ENCODE data around the gene MPZL2. TPM values are rescaled to one million over a fixed set of nuclear protein-coding genes. Genes with fewer than 3 reads are reported as not detected.
A peak's percentile ranks its signal among the peaks of the same experiment; 100 is the strongest.

The MPZL2 gene
- total RNA-seq, 1 donor from 2014 or later = 14.6 TPM

GRCh38 chr11:118281284-118281683 lies 17.2 kb upstream of the MPZL2 start:
- Mint-ChIP-seq H3K4me1 (ENCODE audit: low read depth) (peaks cover 50% of the 10 kb centered on the region), H3K27ac (peak overlapping the region; percentile 69), H3K4me3 (ENCODE audit: low read depth) (no peak overlapping the region), H3K27me3 (ENCODE audit: low read depth) (no peaks in the 10 kb centered on the region), H3K36me3 (ENCODE audit: low read depth) (no peaks in the 10 kb centered on the region), H3K9me3 (no peaks in the 10 kb centered on the region)
- intact Hi-C loops (cut with micrococcal nuclease) = loop anchor here (5.0 kb wide), 1 partner anchor 39 kb away; no protein-coding TSS in a partner anchor
- no peak for DNase-seq (ENCODE audit: low spot score)

- Mint-ChIP-seq H3K4me1 (ENCODE audit: low read depth) (peaks cover 44% of the 10 kb centered on the region), H3K36me3 (ENCODE audit: low read depth) (no peaks in the 10 kb centered on the region), H3K27ac (peak overlapping the region; percentile 20)
These were observed 13.2 kb upstream of the MPZL2 start for GRCh38 chr11:118277312-118277711.

GRCh38 chr11:118276422-118276821 lies 12.3 kb upstream of the MPZL2 start:
- Mint-ChIP-seq H3K4me3 (ENCODE audit: low read depth) (no peak overlapping the region), H3K27me3 (ENCODE audit: low read depth) (peaks cover 2% of the 10 kb centered on the region), H3K36me3 (ENCODE audit: low read depth) (no peaks in the 10 kb centered on the region), H3K4me1 (ENCODE audit: low read depth) (peaks cover 41% of the 10 kb centered on the region), H3K9me3 (no peaks in the 10 kb centered on the region), H3K27ac (peak overlapping the region; percentile 5)
- no peak for DNase-seq (ENCODE audit: low spot score)
- intact Hi-C loops (cut with micrococcal nuclease) = no loop called here

More at GRCh38 chr11:118277312-118277711, 13.2 kb upstream of the MPZL2 start:
- DNase-seq (ENCODE audit: low spot score) = no peak
- no peaks in the 10 kb centered on the region for H3K9me3 Mint-ChIP-seq
- H3K27me3 Mint-ChIP-seq (ENCODE audit: low read depth) = peaks cover 2% of the 10 kb centered on the region
- intact Hi-C loops (cut with micrococcal nuclease) = no loop called here
- no peak overlapping the region for H3K4me3 Mint-ChIP-seq (ENCODE audit: low read depth)

GRCh38 chr11:118275176-118275575 lies 11.1 kb upstream of the MPZL2 start:
- intact Hi-C loops (cut with micrococcal nuclease) = no loop called here
- no peak overlapping the region for H3K4me3 Mint-ChIP-seq (ENCODE audit: low read depth)
- no peak for DNase-seq (ENCODE audit: low spot score)
- H3K9me3 Mint-ChIP-seq = no peaks in the 10 kb centered on the region
- H3K36me3 Mint-ChIP-seq (ENCODE audit: low read depth) = no peaks in the 10 kb centered on the region
- H3K27ac Mint-ChIP-seq = peak overlapping the region; percentile 3
- H3K4me1 Mint-ChIP-seq (ENCODE audit: low read depth) = peaks cover 36% of the 10 kb centered on the region
- H3K27me3 Mint-ChIP-seq (ENCODE audit: low read depth) = peaks cover 2% of the 10 kb centered on the region

- intact Hi-C loops (cut with micrococcal nuclease) = no loop called here
- Mint-ChIP-seq H3K27ac (no peak overlapping the region), H3K4me3 (ENCODE audit: low read depth) (no peak overlapping the region), H3K4me1 (ENCODE audit: low read depth) (peaks cover 35% of the 10 kb centered on the region), H3K9me3 (no peaks in the 10 kb centered on the region), H3K36me3 (ENCODE audit: low read depth) (no peaks in the 10 kb centered on the region), H3K27me3 (ENCODE audit: low read depth) (peaks cover 2% of the 10 kb centered on the region)
- no peak for DNase-seq (ENCODE audit: low spot score)
These were observed 10.1 kb upstream of the MPZL2 start for GRCh38 chr11:118274186-118274585.

GRCh38 chr11:118272001-118272400 lies 7.9 kb upstream of the MPZL2 start:
- Mint-ChIP-seq H3K4me3 (ENCODE audit: low read depth) (no peak overlapping the region), H3K36me3 (ENCODE audit: low read depth) (no peaks in the 10 kb centered on the region), H3K27ac (no peak overlapping the region), H3K9me3 (no peaks in the 10 kb centered on the region), H3K27me3 (ENCODE audit: low read depth) (peaks cover 2% of the 10 kb centered on the region), H3K4me1 (ENCODE audit: low read depth) (peaks cover 25% of the 10 kb centered on the region)
- DNase-seq (ENCODE audit: low spot score) = no peak
- intact Hi-C loops (cut with micrococcal nuclease) = no loop called here

GRCh38 chr11:118267486-118267885 lies 3.4 kb upstream of the MPZL2 start:
- peaks cover 7% of the 10 kb centered on the region for H3K27me3 Mint-ChIP-seq (ENCODE audit: low read depth)
- no peak for DNase-seq (ENCODE audit: low spot score)
- H3K4me1 Mint-ChIP-seq (ENCODE audit: low read depth) = peaks cover 34% of the 10 kb centered on the region
- H3K36me3 Mint-ChIP-seq (ENCODE audit: low read depth) = peaks cover under 1% of the 10 kb centered on the region
- H3K9me3 Mint-ChIP-seq = no peaks in the 10 kb centered on the region
- intact Hi-C loops (cut with micrococcal nuclease) = no loop called here
- H3K4me3 Mint-ChIP-seq (ENCODE audit: low read depth) = no peak overlapping the region
- no peak overlapping the region for H3K27ac Mint-ChIP-seq

- intact Hi-C loops (cut with micrococcal nuclease) = loop anchor here (2.0 kb wide), 1 partner anchor 21 kb away; no protein-coding TSS in a partner anchor
- H3K9me3 Mint-ChIP-seq = no peaks in the 10 kb centered on the region
- H3K36me3 Mint-ChIP-seq (ENCODE audit: low read depth) = peaks cover 11% of the 10 kb centered on the region
- H3K27me3 Mint-ChIP-seq (ENCODE audit: low read depth) = peaks cover 7% of the 10 kb centered on the region
- peaks cover 46% of the 10 kb centered on the region for H3K4me1 Mint-ChIP-seq (ENCODE audit: low read depth)
- no peak for DNase-seq (ENCODE audit: low spot score)
- H3K4me3 Mint-ChIP-seq (ENCODE audit: low read depth) = no peak overlapping the region
- H3K27ac Mint-ChIP-seq = no peak overlapping the region
These were observed 1.9 kb upstream of the MPZL2 start for GRCh38 chr11:118265954-118266353.

GRCh38 chr11:118264569-118265465 lies 720 bp upstream of the MPZL2 start:
- peak overlapping the region; percentile 87 for H3K4me3 Mint-ChIP-seq (ENCODE audit: low read depth)
- no peaks in the 10 kb centered on the region for H3K9me3 Mint-ChIP-seq
- H3K4me1 Mint-ChIP-seq (ENCODE audit: low read depth) = peaks cover 50% of the 10 kb centered on the region
- DNase-seq (ENCODE audit: low spot score) = no peak
- intact Hi-C loops (cut with micrococcal nuclease) = loop anchor here (2.0 kb wide), 1 partner anchor 22 kb away; no protein-coding TSS in a partner anchor
- peak overlapping the region; percentile 19 for H3K27ac Mint-ChIP-seq
- H3K27me3 Mint-ChIP-seq (ENCODE audit: low read depth) = peaks cover 7% of the 10 kb centered on the region
- H3K36me3 Mint-ChIP-seq (ENCODE audit: low read depth) = peaks cover 14% of the 10 kb centered on the region

- Mint-ChIP-seq H3K4me3 (ENCODE audit: low read depth) (peak overlapping the region; percentile 87), H3K36me3 (ENCODE audit: low read depth) (peaks cover 30% of the 10 kb centered on the region), H3K27me3 (ENCODE audit: low read depth) (peaks cover 7% of the 10 kb centered on the region), H3K4me1 (ENCODE audit: low read depth) (peaks cover 55% of the 10 kb centered on the region), H3K9me3 (peaks cover 5% of the 10 kb centered on the region), H3K27ac (no peak overlapping the region)
- DNase-seq (ENCODE audit: low spot score) = no peak
- intact Hi-C loops (cut with micrococcal nuclease) = no loop called here
These were observed 985 bp downstream of the MPZL2 start for GRCh38 chr11:118263112-118263511.

- H3K27me3 Mint-ChIP-seq (ENCODE audit: low read depth) = peaks cover 7% of the 10 kb centered on the region
- intact Hi-C loops (cut with micrococcal nuclease) = no loop called here
- peaks cover 5% of the 10 kb centered on the region for H3K9me3 Mint-ChIP-seq
- no peak for DNase-seq (ENCODE audit: low spot score)
- no peak overlapping the region for H3K4me3 Mint-ChIP-seq (ENCODE audit: low read depth)
- H3K36me3 Mint-ChIP-seq (ENCODE audit: low read depth) = peaks cover 45% of the 10 kb centered on the region
- no peak overlapping the region for H3K27ac Mint-ChIP-seq
- H3K4me1 Mint-ChIP-seq (ENCODE audit: low read depth) = peaks cover 49% of the 10 kb centered on the region
These were observed 3.7 kb downstream of the MPZL2 start for GRCh38 chr11:118260353-118260752.

- Mint-ChIP-seq H3K27ac (no peak overlapping the region), H3K4me3 (ENCODE audit: low read depth) (no peak overlapping the region), H3K4me1 (ENCODE audit: low read depth) (peaks cover 41% of the 10 kb centered on the region), H3K36me3 (ENCODE audit: low read depth) (peaks cover 49% of the 10 kb centered on the region), H3K27me3 (ENCODE audit: low read depth) (no peaks in the 10 kb centered on the region), H3K9me3 (peaks cover 5% of the 10 kb centered on the region)
- intact Hi-C loops (cut with micrococcal nuclease) = no loop called here
- DNase-seq (ENCODE audit: low spot score) = no peak
These were observed 5.0 kb downstream of the MPZL2 start for GRCh38 chr11:118259138-118259537.

GRCh38 chr11:118258410-118258809 lies 5.7 kb downstream of the MPZL2 start:
- no peak overlapping the region for H3K4me3 Mint-ChIP-seq (ENCODE audit: low read depth)
- H3K27ac Mint-ChIP-seq = no peak overlapping the region
- peaks cover 35% of the 10 kb centered on the region for H3K4me1 Mint-ChIP-seq (ENCODE audit: low read depth)
- DNase-seq (ENCODE audit: low spot score) = no peak
- H3K27me3 Mint-ChIP-seq (ENCODE audit: low read depth) = no peaks in the 10 kb centered on the region
- peaks cover 49% of the 10 kb centered on the region for H3K36me3 Mint-ChIP-seq (ENCODE audit: low read depth)
- peaks cover 5% of the 10 kb centered on the region for H3K9me3 Mint-ChIP-seq
- intact Hi-C loops (cut with micrococcal nuclease) = no loop called here

Measured in activated T-helper 2 cell treated with anti-CD3 and anti-CD28 coated beads, Interferon-gamma antibody, Interleukin-2, Interleukin-4, amounts not matched to agents 10 μg/mL and 5 μg/mL and 100 μg/mL, durations not matched to agents 14 hours and 24 hours and 36 hours (primary cell).